HepG2 (cell line): ENCODE results near the gene MRM1. TPM values are rescaled to one million over a fixed set of nuclear protein-coding genes. Genes with fewer than 3 reads are reported as not detected.

ENCODE experiments used
- ATAC-seq: fragments of 200-7000 bp; cut with Tn5 transposase; 3 replicates; pipeline ENCODE4 v1.9.1; 2020; ENCODE audit warnings: mild to moderate bottlenecking, moderate library complexity
- BruUV-seq: library from RNA; stranded (reverse); fragments of 400-500 nt; replicated peaks from 2 replicates; lab custom pipeline; 2021; lab: Mats Ljungman, UMichigan
- CTCF ChIA-PET: fragments of 300-600 bp; formaldehyde crosslinking; extraction: SDS; loops from one replicate; lab custom pipeline; 2021; ENCODE audit warnings: low total read pairs, inconsistent platforms, low intra/inter-chr PET ratio; lab: Yijun Ruan, JAX
- POLR2A ChIA-PET: fragments of 350-600 bp; sonication (Branson Sonifier 250); formaldehyde crosslinking; loops from one replicate; lab custom pipeline; 2020; ENCODE audit warnings: antibody characterized with exemption, inconsistent platforms; lab: Yijun Ruan, JAX
- DNase-seq: peaks from one replicate; pipeline ENCODE4 v3.0.0-alpha.2; 2015; ENCODE audit warnings: low spot score
- FAIRE-seq: peaks from 3 replicates; lab custom pipeline; 2011; peaks lifted over from hg19 to GRCh38; lab: Jason Lieb, UNC
- H2AFZ ChIP-seq: one replicate; pipeline ENCODE4 v1.6.1; 2011; ENCODE audit warnings: low read length, inconsistent platforms
- H3K27ac ChIP-seq: fragments of 300-600 bp; 3 replicates; pipeline ENCODE4 v1.8.0; 2011; ENCODE audit warnings: mixed run types, mild to moderate bottlenecking, mixed read lengths, low read length, inconsistent platforms; ENCODE audit not compliant: insufficient read depth; ENCODE audit errors: extremely low read length
- H3K27me3 ChIP-seq, 2 experiments: fragments of 200-600 bp in 1 of 2; 2 replicates in 1 of 2; 3 replicates in 1 of 2; pipeline versions ENCODE4 v1.6.0 to v1.8.0; 2011; ENCODE audit warnings: low read length in 2 of 2, mild to moderate bottlenecking in 2 of 2, moderate library complexity in 2 of 2, inconsistent platforms in 1 of 2; ENCODE audit not compliant: insufficient read depth in 2 of 2, control insufficient read depth in 1 of 2
- H3K36me3 ChIP-seq, 2 experiments: fragments of 200-600 bp in 1 of 2; replicated peaks in 1 of 2; 2 replicates in 1 of 2; 3 replicates in 1 of 2; pipeline versions ENCODE4 v1.5.1 to v1.8.0; 2011; ENCODE audit warnings: low read length in 2 of 2, inconsistent platforms in 1 of 2; ENCODE audit not compliant: insufficient read depth in 2 of 2, control insufficient read depth in 1 of 2
- H3K4me1 ChIP-seq: 2 replicates; pipeline ENCODE4 v1.5.1; 2012; ENCODE audit warnings: low read length, inconsistent platforms; ENCODE audit not compliant: insufficient read depth
- H3K4me2 ChIP-seq: 2 replicates; pipeline ENCODE4 v1.6.0; 2011; ENCODE audit warnings: low read depth, low read length, inconsistent platforms
- H3K4me3 ChIP-seq, 3 experiments: fragments of 200-600 bp in 1 of 3; sonication (generic), shearing (Covaris generic) in 1 of 3; replicated peaks in 1 of 3; 2 replicates each; pipeline ENCODE4 v1.5.1; 2011 to 2016; ENCODE audit warnings: low read length in 3 of 3, inconsistent platforms in 2 of 3, low read depth in 2 of 3, mild to moderate bottlenecking in 2 of 3, control low read depth in 1 of 3, mixed read lengths in 1 of 3; ENCODE audit not compliant: insufficient read depth in 1 of 3
- H3K79me2 ChIP-seq: one replicate; pipeline ENCODE4 v1.6.1; 2011; ENCODE audit warnings: low read length, inconsistent platforms; ENCODE audit not compliant: insufficient read depth
- H3K9ac ChIP-seq: 2 replicates; pipeline ENCODE4 v1.6.0; 2011; ENCODE audit warnings: mild to moderate bottlenecking, low read depth, low read length, inconsistent platforms; ENCODE audit not compliant: insufficient read depth
- H3K9me3 ChIP-seq: 2 replicates; pipeline ENCODE4 v1.5.1; 2012; ENCODE audit warnings: mild to moderate bottlenecking, low read length
- H4K20me1 ChIP-seq: 2 replicates; pipeline ENCODE4 v1.6.0; 2011; ENCODE audit warnings: inconsistent platforms, mild to moderate bottlenecking, low read length, moderate library complexity; ENCODE audit not compliant: insufficient read depth
- DR1 ChIP-seq: sonication (generic); formaldehyde crosslinking; IDR thresholded peaks from 2 replicates; pipeline ENCODE4 v1.8.0; 2021; ENCODE audit warnings: mild to moderate bottlenecking, missing genetic modification reagents, inconsistent platforms
- TBX3 ChIP-seq: fragments of 450-650 bp; IDR thresholded peaks from 2 replicates; pipeline ENCODE4 v1.6.1; 2017; ENCODE audit warnings: antibody characterized with exemption, mild to moderate bottlenecking, inconsistent platforms, borderline replicate concordance
- TMF1 ChIP-seq: sonication (generic); formaldehyde crosslinking; IDR thresholded peaks from 2 replicates; pipeline ENCODE4 v1.8.1; 2022; ENCODE audit warnings: low read depth, missing genetic modification reagents
- ZNF709 ChIP-seq: sonication (generic); formaldehyde crosslinking; IDR thresholded peaks from 2 replicates; pipeline ENCODE4 v1.5.0; 2020; ENCODE audit warnings: mild to moderate bottlenecking, missing genetic modification reagents
- WGBS: methylation state at CpG from one replicate; pipeline ENCODE4 v1.1.6; 2017; ENCODE audit warnings: low lambda C conversion rate; 5-methylcytosine and 5-hydroxymethylcytosine counted together
- in situ Hi-C: cut with HindIII; loops from 2 replicates; pipeline ENCODE4 v1.10.0; 2017; ENCODE audit warnings: low pct_unique_long_range_greater_than_20kb; ENCODE audit not compliant: extremely low pct_ligation_motif_present
- intact Hi-C: fragments of 100-400 bp; cut with micrococcal nuclease; formaldehyde crosslinking; loops from one replicate; pipeline ENCODE4 v1.10.0; 2022; ENCODE audit not compliant: unreplicated experiment
- polyA plus RNA-seq, 8 experiments: library from polyadenylated mRNA; depleted of rRNA in 3 of 8; stranded (reverse) in 7 of 8; unstranded in 1 of 8; fragments of >200 nt; fragmentation: Illumina TruSeq in 4 of 8; extraction: Trizol in 4 of 8; gene quantifications; 2 replicates each; pipeline versions ENCODE4 v1.2.1 to v1.2.3, GENCODE V29; 2011 to 2016; ENCODE audit warnings: low read depth in 4 of 8, missing spikeins in 1 of 8, mixed read lengths in 1 of 8; ENCODE audit not compliant: insufficient read depth in 1 of 8
- total RNA-seq, 5 experiments: library from RNA; depleted of rRNA; stranded (reverse); fragments of >200 nt; fragmentation: Illumina TruSeq; extraction: Trizol; gene quantifications; 2 replicates each; pipeline ENCODE4 v1.2.3, GENCODE V29; 2016; ENCODE audit warnings: low read depth in 1 of 5
- TF ChIP-seq, protein P1 (sequence below): sonication (generic); formaldehyde crosslinking; IDR thresholded peaks from 2 replicates; pipeline ENCODE4 v1.5.0; 2020; ENCODE audit warnings: missing genetic modification reagents
- TF ChIP-seq, protein P2 (sequence below): sonication (generic); formaldehyde crosslinking; IDR thresholded peaks from 2 replicates; pipeline ENCODE4 v1.4.0; 2020; ENCODE audit warnings: missing genetic modification reagents

MRM1 gene
- total and polyA plus RNA-seq, 2 of the 13 experiments (the other 11 are each of a cell fraction or from before 2014, with no cell fraction given): 4.1 to 11.3 TPM

GRCh38 chr17:36610474-36610873, 9.1 kb downstream of the MRM1 start (continued):
- TF ChIP-seq, protein P1, sequence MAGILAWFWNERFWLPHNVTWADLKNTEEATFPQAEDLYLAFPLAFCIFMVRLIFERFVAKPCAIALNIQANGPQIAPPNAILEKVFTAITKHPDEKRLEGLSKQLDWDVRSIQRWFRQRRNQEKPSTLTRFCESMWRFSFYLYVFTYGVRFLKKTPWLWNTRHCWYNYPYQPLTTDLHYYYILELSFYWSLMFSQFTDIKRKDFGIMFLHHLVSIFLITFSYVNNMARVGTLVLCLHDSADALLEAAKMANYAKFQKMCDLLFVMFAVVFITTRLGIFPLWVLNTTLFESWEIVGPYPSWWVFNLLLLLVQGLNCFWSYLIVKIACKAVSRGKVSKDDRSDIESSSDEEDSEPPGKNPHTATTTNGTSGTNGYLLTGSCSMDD: no peak
- TF ChIP-seq ZNF709 (CRISPR knock-in tag) (no peak), TMF1 (no peak)

DNA sequence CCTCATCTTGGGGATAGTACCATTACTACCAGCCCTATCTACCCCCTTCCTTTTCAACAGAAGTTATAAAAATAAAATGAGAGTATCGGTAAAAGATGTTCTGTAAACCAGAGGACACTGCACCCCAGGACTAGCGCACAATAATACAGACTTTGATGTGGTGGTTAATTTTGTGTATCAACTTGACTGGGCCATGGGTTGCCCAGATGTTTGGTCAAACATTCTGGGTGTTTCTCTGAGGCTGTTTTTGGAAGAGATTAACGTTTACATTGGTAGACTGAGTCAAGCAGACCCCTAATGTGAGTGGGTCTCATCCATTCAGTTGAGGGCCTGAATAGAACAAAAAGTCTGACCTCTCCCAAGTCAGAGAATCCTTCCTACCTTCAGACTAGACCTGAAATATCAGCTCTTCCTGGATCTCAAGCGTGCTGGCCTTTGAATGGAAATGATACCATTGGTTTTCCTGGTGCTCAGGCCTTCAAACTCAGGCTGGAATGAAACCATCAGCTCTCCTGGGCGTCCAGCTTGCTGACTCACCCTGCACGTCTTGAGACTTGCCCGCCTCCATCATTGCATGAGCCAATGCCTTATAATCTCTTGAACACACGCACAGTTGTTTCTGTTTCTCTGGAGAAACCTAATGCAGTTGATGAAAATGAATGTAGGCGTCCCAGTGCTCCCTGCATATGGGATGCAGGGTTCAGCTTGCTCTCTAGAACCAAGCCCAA, 10.1 kb downstream of the MRM1 start:
- Histone ChIP-seq H4K20me1 (no peaks in the 10 kb centered on the region), H3K4me1 (no peaks in the 10 kb centered on the region), H3K79me2 (no peaks in the 10 kb centered on the region), H3K27ac (no peak overlapping the region), H3K4me3 (no peak overlapping the region), H3K27me3 (no peaks in the 10 kb centered on the region), H3K4me2 (no peak overlapping the region), H2AFZ (no peak overlapping the region), H3K36me3 (0 out of 5 replicates have a peak, but pooled peaks cover 0 to 3% of the 10 kb centered on the region in 2 experiments), H3K9me3 (no peaks in the 10 kb centered on the region), H3K9ac (no peak overlapping the region)
- intact Hi-C loops (no loop called here), in situ Hi-C loops (loop anchor here (25.0 kb wide), 1 partner anchor 626 kb away; no protein-coding TSS in a partner anchor)
- 77% methylated on average over 8 of the region's 9 CpGs for WGBS
- ChIA-PET POLR2A (no interaction called here), CTCF (no interaction called here)
- BruUV-seq: no TSS peak
- no peak for DNase-seq
- FAIRE-seq: no peak
- ATAC-seq: no peak
- no peak for TF ChIP-seq DR1 (CRISPR knock-in tag)
- no peak for TF ChIP-seq TBX3
- TF ChIP-seq, protein P2, sequence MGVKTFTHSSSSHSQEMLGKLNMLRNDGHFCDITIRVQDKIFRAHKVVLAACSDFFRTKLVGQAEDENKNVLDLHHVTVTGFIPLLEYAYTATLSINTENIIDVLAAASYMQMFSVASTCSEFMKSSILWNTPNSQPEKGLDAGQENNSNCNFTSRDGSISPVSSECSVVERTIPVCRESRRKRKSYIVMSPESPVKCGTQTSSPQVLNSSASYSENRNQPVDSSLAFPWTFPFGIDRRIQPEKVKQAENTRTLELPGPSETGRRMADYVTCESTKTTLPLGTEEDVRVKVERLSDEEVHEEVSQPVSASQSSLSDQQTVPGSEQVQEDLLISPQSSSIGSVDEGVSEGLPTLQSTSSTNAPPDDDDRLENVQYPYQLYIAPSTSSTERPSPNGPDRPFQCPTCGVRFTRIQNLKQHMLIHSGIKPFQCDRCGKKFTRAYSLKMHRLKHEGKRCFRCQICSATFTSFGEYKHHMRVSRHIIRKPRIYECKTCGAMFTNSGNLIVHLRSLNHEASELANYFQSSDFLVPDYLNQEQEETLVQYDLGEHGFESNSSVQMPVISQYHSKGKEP (CRISPR knock-in tag): no peak
